ENCODE results near the gene ACAD8.

GRCh38 chr11:134312223-134312622 lies 58.9 kb downstream of the ACAD8 start:
- no peak for TF ChIP-seq OSR1 (CRISPR knock-in tag; IDR thresholded peaks at IDR 0.05)
- TF ChIP-seq ZFP3 (CRISPR knock-in tag; IDR thresholded peaks at IDR 0.05) = no peak
- no peak for TF ChIP-seq PPARA (CRISPR knock-in tag; IDR thresholded peaks at IDR 0.05; ENCODE audit: borderline replicate concordance)
- no peak for TF ChIP-seq RARB (CRISPR knock-in tag; IDR thresholded peaks at IDR 0.05)
- TF ChIP-seq ZNF565 (CRISPR knock-in tag; conservative IDR thresholded peaks at IDR 0.05; ENCODE audit: low read depth) = no peak
- TF ChIP-seq ZFP30 (CRISPR knock-in tag; IDR thresholded peaks at IDR 0.05) = no peak
- no peak for TF ChIP-seq ARNTL (CRISPR knock-in tag; IDR thresholded peaks at IDR 0.05; ENCODE audit: borderline replicate concordance, low read depth)
- TF ChIP-seq ESRRG (CRISPR knock-in tag; IDR thresholded peaks at IDR 0.05) = no peak

Measured in SK-N-SH treated with all-trans-retinoic acid at 6 μM for 48 hours (cell line).